ENCODE measurements around the gene ZNF576. TPM values are rescaled to one million over a fixed set of nuclear protein-coding genes. Genes with fewer than 3 reads are reported as not detected.
"Not testable (repeated sequence)": the region's sequence is repeated elsewhere in the genome, so short reads cannot be mapped to it uniquely, and the experiment has no call there.

ZNF576 gene
- total RNA-seq, 1 donor: 3.9 TPM

GRCh38 chr19:43623889-43624670, 27.7 kb downstream of the ZNF576 start:
- H3K4me3 ChIP-seq (ENCODE audit: low read length): no peak overlapping the region
- H3K4me1 ChIP-seq (ENCODE audit: insufficient read depth, low read length): peaks cover 13% of the 10 kb centered on the region
- H3K9me3 ChIP-seq (ENCODE audit: low read depth, low read length): no peaks in the 10 kb centered on the region
- no peaks in the 10 kb centered on the region for H3K27me3 ChIP-seq (ENCODE audit: insufficient read depth, low read length)

GRCh38 chr19:43624933-43625332, 28.5 kb downstream of the ZNF576 start:
- H3K4me3 ChIP-seq (ENCODE audit: low read length): no peak overlapping the region
- no peaks in the 10 kb centered on the region for H3K9me3 ChIP-seq (ENCODE audit: low read depth, low read length)
- peaks cover 13% of the 10 kb centered on the region for H3K4me1 ChIP-seq (ENCODE audit: insufficient read depth, low read length)
- no peaks in the 10 kb centered on the region for H3K27me3 ChIP-seq (ENCODE audit: insufficient read depth, low read length)

- H3K27me3 ChIP-seq (ENCODE audit: insufficient read depth, low read length): no peaks in the 10 kb centered on the region
- no peaks in the 10 kb centered on the region for H3K9me3 ChIP-seq (ENCODE audit: low read depth, low read length)
- H3K4me3 ChIP-seq (ENCODE audit: low read length): no peak overlapping the region
- peaks cover 3% of the 10 kb centered on the region for H3K4me1 ChIP-seq (ENCODE audit: insufficient read depth, low read length)
Observed at GRCh38 chr19:43625918-43626579, 29.7 kb downstream of the ZNF576 start.

- Histone ChIP-seq H3K27me3 (ENCODE audit: insufficient read depth, low read length) (no peaks in the 10 kb centered on the region), H3K9me3 (ENCODE audit: low read depth, low read length) (no peaks in the 10 kb centered on the region), H3K4me3 (ENCODE audit: low read length) (no peak overlapping the region), H3K4me1 (ENCODE audit: insufficient read depth, low read length) (peaks cover 3% of the 10 kb centered on the region)
Observed at GRCh38 chr19:43626838-43627237, 30.4 kb downstream of the ZNF576 start.

- no peak overlapping the region for H3K4me3 ChIP-seq (ENCODE audit: low read length)
- no peaks in the 10 kb centered on the region for H3K27me3 ChIP-seq (ENCODE audit: insufficient read depth, low read length)
- H3K9me3 ChIP-seq (ENCODE audit: low read depth, low read length): no peaks in the 10 kb centered on the region
- H3K4me1 ChIP-seq (ENCODE audit: insufficient read depth, low read length): peaks cover 3% of the 10 kb centered on the region
Observed at GRCh38 chr19:43628646-43629326, 32.4 kb downstream of the ZNF576 start.

- no peak overlapping the region for H3K4me3 ChIP-seq (ENCODE audit: low read length)
- no peaks in the 10 kb centered on the region for H3K4me1 ChIP-seq (ENCODE audit: insufficient read depth, low read length)
- H3K9me3 ChIP-seq (ENCODE audit: low read depth, low read length): no peaks in the 10 kb centered on the region
- peaks cover 3% of the 10 kb centered on the region for H3K27me3 ChIP-seq (ENCODE audit: insufficient read depth, low read length)
Observed at GRCh38 chr19:43631491-43631890, 35.1 kb downstream of the ZNF576 start.

GRCh38 chr19:43633520-43633919, 37.1 kb downstream of the ZNF576 start:
- Histone ChIP-seq H3K9me3 (ENCODE audit: low read depth, low read length) (no peaks in the 10 kb centered on the region), H3K4me1 (ENCODE audit: insufficient read depth, low read length) (peaks cover 3% of the 10 kb centered on the region), H3K4me3 (ENCODE audit: low read length) (no peak overlapping the region), H3K27me3 (ENCODE audit: insufficient read depth, low read length) (peaks cover 20% of the 10 kb centered on the region)

- Histone ChIP-seq H3K4me1 (ENCODE audit: insufficient read depth, low read length) (peaks cover 8% of the 10 kb centered on the region), H3K4me3 (ENCODE audit: low read length) (no peak overlapping the region), H3K27me3 (ENCODE audit: insufficient read depth, low read length) (peaks cover 25% of the 10 kb centered on the region), H3K9me3 (ENCODE audit: low read depth, low read length) (no peaks in the 10 kb centered on the region)
Observed at GRCh38 chr19:43634068-43634467, 37.7 kb downstream of the ZNF576 start.

GRCh38 chr19:43634506-43634871, 38.1 kb downstream of the ZNF576 start:
- Histone ChIP-seq H3K4me3 (ENCODE audit: low read length) (no peak overlapping the region), H3K9me3 (ENCODE audit: low read depth, low read length) (no peaks in the 10 kb centered on the region), H3K27me3 (ENCODE audit: insufficient read depth, low read length) (peaks cover 27% of the 10 kb centered on the region), H3K4me1 (ENCODE audit: insufficient read depth, low read length) (peaks cover 11% of the 10 kb centered on the region)

GRCh38 chr19:43634872-43635560, 38.6 kb downstream of the ZNF576 start:
- H3K9me3 ChIP-seq (ENCODE audit: low read depth, low read length): no peaks in the 10 kb centered on the region
- H3K27me3 ChIP-seq (ENCODE audit: insufficient read depth, low read length): peaks cover 27% of the 10 kb centered on the region
- H3K4me1 ChIP-seq (ENCODE audit: insufficient read depth, low read length): peaks cover 11% of the 10 kb centered on the region
- H3K4me3 ChIP-seq (ENCODE audit: low read length): no peak overlapping the region

- Histone ChIP-seq H3K4me1 (ENCODE audit: insufficient read depth, low read length) (peaks cover 15% of the 10 kb centered on the region), H3K27me3 (ENCODE audit: insufficient read depth, low read length) (peaks cover 32% of the 10 kb centered on the region)
- H3K4me3 ChIP-seq (ENCODE audit: low read length); H3K9me3 ChIP-seq (ENCODE audit: low read depth, low read length): not testable (repeated sequence)
Observed at GRCh38 chr19:43635561-43635940, 39.2 kb downstream of the ZNF576 start.

- Histone ChIP-seq H3K9me3 (ENCODE audit: low read depth, low read length) (no peaks in the 10 kb centered on the region), H3K4me1 (ENCODE audit: insufficient read depth, low read length) (peaks cover 15% of the 10 kb centered on the region), H3K4me3 (ENCODE audit: low read length) (no peak overlapping the region), H3K27me3 (ENCODE audit: insufficient read depth, low read length) (peaks cover 36% of the 10 kb centered on the region)
Observed at GRCh38 chr19:43636121-43636683, 39.8 kb downstream of the ZNF576 start.

GRCh38 chr19:43638214-43638994, 42.0 kb downstream of the ZNF576 start:
- Histone ChIP-seq H3K27me3 (ENCODE audit: insufficient read depth, low read length) (peaks cover 38% of the 10 kb centered on the region), H3K4me3 (ENCODE audit: low read length) (no peak overlapping the region), H3K9me3 (ENCODE audit: low read depth, low read length) (no peaks in the 10 kb centered on the region), H3K4me1 (ENCODE audit: insufficient read depth, low read length) (peaks cover 15% of the 10 kb centered on the region)

- H3K27me3 ChIP-seq (ENCODE audit: insufficient read depth, low read length): peaks cover 38% of the 10 kb centered on the region
- no peak overlapping the region for H3K4me3 ChIP-seq (ENCODE audit: low read length)
Observed at GRCh38 chr19:43638995-43639518, 42.7 kb downstream of the ZNF576 start.

More at GRCh38 chr19:43638995-43639518, 42.7 kb downstream of the ZNF576 start:
- Histone ChIP-seq H3K9me3 (ENCODE audit: low read depth, low read length) (no peaks in the 10 kb centered on the region), H3K4me1 (ENCODE audit: insufficient read depth, low read length) (peaks cover 15% of the 10 kb centered on the region)
